Measurements from ENCODE around the gene UNG. TPM values are rescaled to one million over a fixed set of nuclear protein-coding genes. Genes with fewer than 3 reads are reported as not detected.

UNG gene
- total and polyA plus RNA-seq, 2 experiments from 2014 or later, result 90.5 to 209 TPM

GRCh38 chr12:109120095-109120494 lies 22.7 kb downstream of the UNG start (continued):
- TF ChIP-seq ZNF462 (CRISPR knock-in tag; IDR thresholded peaks at IDR 0.05), result no peak
- TF ChIP-seq ZNF114 (CRISPR knock-in tag; IDR thresholded peaks at IDR 0.05), result no peak
- no peak for TF ChIP-seq ETS1 (IDR thresholded peaks at IDR 0.05)
- TF ChIP-seq CREB1 (CRISPR knock-in tag; IDR thresholded peaks at IDR 0.05; ENCODE audit: low read depth), result no peak
- no peak for TF ChIP-seq EZH2phosphoT487 (IDR thresholded peaks at IDR 0.05; ENCODE audit: unreplicated experiment)
- no peak for TF ChIP-seq EZH2 (IDR thresholded peaks at IDR 0.05; ENCODE audit: low read depth, unreplicated experiment)

GRCh38 chr12:109120557-109120956 lies 23.2 kb downstream of the UNG start:
- no peak overlapping the region for H3K4me3 ChIP-seq
- DNase-seq (ENCODE audit: low spot score) (no peak), ATAC-seq (no peak)
- Mint-ChIP-seq H3K27me3 (ENCODE audit: insufficient read depth, low read depth, poor library complexity) (peaks cover 5% of the 10 kb centered on the region), H3K36me3 (ENCODE audit: low read depth) (no peaks in the 10 kb centered on the region), H3K9me3 (no peaks in the 10 kb centered on the region), H3K4me1 (peaks cover 17% of the 10 kb centered on the region), H3K27ac (no peak overlapping the region), H3K4me3 (no peak overlapping the region)
- H3K79me2 ChIP-seq (replicated peaks; ENCODE audit: insufficient read depth), result no peaks in the 10 kb centered on the region
- no peak overlapping the region for H3K4me2 ChIP-seq
- H3K27me3 ChIP-seq (ENCODE audit: insufficient read depth), result no peaks in the 10 kb centered on the region
- H3K27ac ChIP-seq (ENCODE audit: low read depth), result no peak overlapping the region
- H3F3A ChIP-seq (replicated peaks; ENCODE audit: low read depth), result no peaks in the 10 kb centered on the region
- no peaks in the 10 kb centered on the region for H3K36me3 ChIP-seq (ENCODE audit: insufficient read depth)
- no peaks in the 10 kb centered on the region for H4K20me1 ChIP-seq (replicated peaks; ENCODE audit: insufficient read depth)
- H3K4me1 ChIP-seq (ENCODE audit: insufficient read depth), result no peaks in the 10 kb centered on the region
- no peaks in the 10 kb centered on the region for H3K9me2 ChIP-seq (ENCODE audit: insufficient read depth)
- no peak overlapping the region for H2AFZ ChIP-seq
- TF ChIP-seq CREB1 (CRISPR knock-in tag; IDR thresholded peaks at IDR 0.05; ENCODE audit: low read depth) (no peak), ZNF462 (CRISPR knock-in tag; IDR thresholded peaks at IDR 0.05) (no peak), STAT1 (IDR thresholded peaks at IDR 0.05; ENCODE audit: unreplicated experiment) (no peak), ETS1 (IDR thresholded peaks at IDR 0.05) (no peak)
